ENCODE results near the gene ZSCAN5C. TPM values are rescaled to one million over a fixed set of nuclear protein-coding genes. Genes with fewer than 3 reads are reported as not detected.

Gene ZSCAN5C
- total and polyA plus RNA-seq, 2 of the 8 experiments (the other 6 are each of a cell fraction or from before 2014, with no cell fraction given) = not detected

GRCh38 chr19:56156768-56157167, 45.3 kb upstream of the ZSCAN5C start (continued):
- TF ChIP-seq FOSL1 (IDR thresholded peaks at IDR 0.05; ENCODE audit: insufficient read depth, low read depth, low read length) (no peak), SP4 (IDR thresholded peaks at IDR 0.05; ENCODE audit: low read length) (no peak), RNF2 (IDR thresholded peaks at IDR 0.05; ENCODE audit: borderline replicate concordance, low read depth, low read length, missing control alignments, poor library complexity, severe bottlenecking) (no peak), NANOG (IDR thresholded peaks at IDR 0.05; ENCODE audit: insufficient read depth, low read depth, low read length, poor library complexity, severe bottlenecking) (no peak), BRCA1 (IDR thresholded peaks at IDR 0.05; ENCODE audit: low read depth, low read length) (no peak), SIN3A (conservative IDR thresholded peaks at IDR 0.05 in 1 of 2, IDR thresholded peaks at IDR 0.05 in 1 of 2; ENCODE audit: low read depth in 1 of 2, low read length in 2 of 2) (no peak)
- TF ChIP-seq, protein P1, sequence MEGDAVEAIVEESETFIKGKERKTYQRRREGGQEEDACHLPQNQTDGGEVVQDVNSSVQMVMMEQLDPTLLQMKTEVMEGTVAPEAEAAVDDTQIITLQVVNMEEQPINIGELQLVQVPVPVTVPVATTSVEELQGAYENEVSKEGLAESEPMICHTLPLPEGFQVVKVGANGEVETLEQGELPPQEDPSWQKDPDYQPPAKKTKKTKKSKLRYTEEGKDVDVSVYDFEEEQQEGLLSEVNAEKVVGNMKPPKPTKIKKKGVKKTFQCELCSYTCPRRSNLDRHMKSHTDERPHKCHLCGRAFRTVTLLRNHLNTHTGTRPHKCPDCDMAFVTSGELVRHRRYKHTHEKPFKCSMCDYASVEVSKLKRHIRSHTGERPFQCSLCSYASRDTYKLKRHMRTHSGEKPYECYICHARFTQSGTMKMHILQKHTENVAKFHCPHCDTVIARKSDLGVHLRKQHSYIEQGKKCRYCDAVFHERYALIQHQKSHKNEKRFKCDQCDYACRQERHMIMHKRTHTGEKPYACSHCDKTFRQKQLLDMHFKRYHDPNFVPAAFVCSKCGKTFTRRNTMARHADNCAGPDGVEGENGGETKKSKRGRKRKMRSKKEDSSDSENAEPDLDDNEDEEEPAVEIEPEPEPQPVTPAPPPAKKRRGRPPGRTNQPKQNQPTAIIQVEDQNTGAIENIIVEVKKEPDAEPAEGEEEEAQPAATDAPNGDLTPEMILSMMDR (IDR thresholded peaks at IDR 0.05; ENCODE audit: control extremely low read depth in 1 of 3, insufficient read depth in 1 of 3, low read depth in 1 of 3, low read length in 3 of 3) = no peak

All from H1 (cell line).